GM10248 (cell line): ENCODE data around the gene TUBGCP3.
A peak's percentile ranks its signal among the peaks of the same experiment; 100 is the strongest.
"Not testable (repeated sequence)": the region's sequence is repeated elsewhere in the genome, so short reads cannot be mapped to it uniquely, and the experiment has no call there.

Experiments
- CTCF ChIA-PET: fragments of 300-600 bp; sonication (Branson Sonifier 250); formaldehyde crosslinking; extraction: SDS; loops from one replicate; lab custom pipeline; 2021; ENCODE audit warnings: antibody characterized with exemption; lab: Yijun Ruan, JAX
- POLR2A ChIA-PET: fragments of 350-650 bp; sonication (Branson Sonifier 250); formaldehyde crosslinking; extraction: SDS; loops from one replicate; lab custom pipeline; 2020; ENCODE audit warnings: antibody characterized with exemption; lab: Yijun Ruan, JAX
- DNase-seq: peaks from one replicate; pipeline ENCODE4 v3.0.0; 2012; ENCODE audit errors: extremely low spot score
- CTCF ChIP-seq: IDR thresholded peaks from 2 replicates; pipeline ENCODE4 v1.5.1; 2012; ENCODE audit warnings: mild to moderate bottlenecking, low read depth; ENCODE audit errors: extremely low read depth, missing control alignments, control extremely low read depth

The TUBGCP3 gene

GRCh38 chr13:112587764-112588489 is at the start of gene TUBGCP3:
Gene TUBGCP3 (minus strand): TSS chr13:112588153. CDS start chr13:112587980, 173 bp downstream.
- TF ChIP-seq CTCF = no peak
- DNase-seq = peak; percentile 92
- CTCF ChIA-PET = interaction anchor here (0.9 to 4.2 kb wide), 4 partner anchors 10 to 19 kb away, joined by 3 to 24 read pairs (median 12); no protein-coding TSS in a partner anchor
- POLR2A ChIA-PET = no interaction called here

GRCh38 chr13:112637017-112637801 is 49.3 kb upstream of the TUBGCP3 start:
- POLR2A ChIA-PET = no interaction called here
- CTCF ChIA-PET = interaction anchor here (1.7 to 4.1 kb wide), 2 partner anchors 237 kb away, joined by 5 to 104 read pairs; no protein-coding TSS in a partner anchor
- DNase-seq = no peak
- no peak for TF ChIP-seq CTCF

- no peak for TF ChIP-seq CTCF
- CTCF ChIA-PET = interaction anchor here (1.7 kb wide), 1 partner anchor 238 kb away, joined by 5 read pairs; no protein-coding TSS in a partner anchor
- POLR2A ChIA-PET = no interaction called here
- no peak for DNase-seq
Measured at GRCh38 chr13:112636401-112636975, 48.5 kb upstream of the TUBGCP3 start.

- ChIA-PET CTCF (interaction anchor here (4.5 kb wide), 1 partner anchor 239 kb away, joined by 19 read pairs; no protein-coding TSS in a partner anchor), POLR2A (no interaction called here)
- DNase-seq = no peak
- TF ChIP-seq CTCF = no peak
Measured at GRCh38 chr13:112635323-112635722, 47.4 kb upstream of the TUBGCP3 start.

GRCh38 chr13:112634102-112634501 is 46.1 kb upstream of the TUBGCP3 start:
- CTCF ChIA-PET = interaction anchor here (1.6 to 4.5 kb wide), 3 partner anchors 27 to 297 kb away, joined by 3 to 19 read pairs (median 5); no protein-coding TSS in a partner anchor
- POLR2A ChIA-PET = no interaction called here
- no peak for DNase-seq
- TF ChIP-seq CTCF = no peak

GRCh38 chr13:112630226-112630625 is 42.3 kb upstream of the TUBGCP3 start:
- POLR2A ChIA-PET, DNase-seq: not testable (repeated sequence)
- CTCF ChIA-PET = interaction anchor here (1.4 to 1.5 kb wide), 2 partner anchors 10 to 17 kb away, joined by 3 read pairs; no protein-coding TSS in a partner anchor
